ENCODE data around the gene TGM1. TPM values are rescaled to one million over a fixed set of nuclear protein-coding genes. Genes with fewer than 3 reads are reported as not detected.

The TGM1 gene
- total RNA-seq, 1 experiment from 2014 or later = 3.2 TPM

DNA sequence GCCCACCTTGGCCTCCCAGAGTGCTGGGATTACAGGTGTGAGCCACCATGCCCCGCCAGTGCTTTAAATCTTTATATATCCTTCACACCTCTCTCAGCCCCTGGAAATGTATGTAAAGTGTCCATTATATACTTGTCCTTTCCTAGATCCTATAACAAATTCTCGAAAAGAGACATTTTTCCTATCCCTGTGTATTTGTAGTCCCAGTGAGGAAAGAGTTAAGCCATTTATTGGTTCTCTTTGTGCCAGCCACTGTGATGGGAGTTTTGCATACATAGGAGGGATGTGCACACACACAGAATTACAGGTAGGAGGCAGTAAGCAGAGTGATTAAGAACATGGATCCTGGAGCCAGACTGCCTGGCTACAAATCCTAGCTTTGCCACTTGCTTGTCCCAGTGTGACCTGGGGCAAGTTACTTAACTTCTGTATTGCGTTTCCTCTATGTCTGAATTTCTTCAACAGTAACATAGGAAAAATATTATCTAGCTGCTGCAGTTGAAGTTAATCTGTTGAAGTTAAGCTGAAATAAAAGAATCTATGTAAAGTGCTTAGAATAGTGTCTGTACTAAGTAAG, 10.5 kb upstream of the TGM1 start:
- Histone ChIP-seq H3K79me2 (ENCODE audit: low read length) (no peaks in the 10 kb centered on the region), H4K20me1 (ENCODE audit: low read length) (no peaks in the 10 kb centered on the region), H3K36me3 (ENCODE audit: low read depth, low read length) (no peaks in the 10 kb centered on the region), H3K27me3 (ENCODE audit: low read length) (no peaks in the 10 kb centered on the region), H3K9me3 (ENCODE audit: low read length) (no peaks in the 10 kb centered on the region), H3K4me3 (ENCODE audit: low read length) (no peak overlapping the region), H3K4me1 (ENCODE audit: insufficient read depth, low read length) (peaks cover 21% of the 10 kb centered on the region), H3F3A (ENCODE audit: low read length, unreplicated experiment) (no peaks in the 10 kb centered on the region), H3K4me2 (ENCODE audit: low read length) (peak overlapping the region; percentile 29), H3K9ac (ENCODE audit: low read length) (no peak overlapping the region), H3K27ac (ENCODE audit: low read length) (peak overlapping the region; percentile 29; the same call in 1 of the 2 replicates), H3K9me2 (replicated peaks; ENCODE audit: low read length) (no peaks in the 10 kb centered on the region), H2AFZ (ENCODE audit: low read length) (peak overlapping the region; percentile 27; the same call in 1 of the 2 replicates)
- POLR2A ChIA-PET (ENCODE audit: unreplicated experiment) = no interaction called here
- no peak for TF ChIP-seq EZH2 (IDR thresholded peaks at IDR 0.05; ENCODE audit: low read length, unreplicated experiment)
- TF ChIP-seq, protein P1, sequence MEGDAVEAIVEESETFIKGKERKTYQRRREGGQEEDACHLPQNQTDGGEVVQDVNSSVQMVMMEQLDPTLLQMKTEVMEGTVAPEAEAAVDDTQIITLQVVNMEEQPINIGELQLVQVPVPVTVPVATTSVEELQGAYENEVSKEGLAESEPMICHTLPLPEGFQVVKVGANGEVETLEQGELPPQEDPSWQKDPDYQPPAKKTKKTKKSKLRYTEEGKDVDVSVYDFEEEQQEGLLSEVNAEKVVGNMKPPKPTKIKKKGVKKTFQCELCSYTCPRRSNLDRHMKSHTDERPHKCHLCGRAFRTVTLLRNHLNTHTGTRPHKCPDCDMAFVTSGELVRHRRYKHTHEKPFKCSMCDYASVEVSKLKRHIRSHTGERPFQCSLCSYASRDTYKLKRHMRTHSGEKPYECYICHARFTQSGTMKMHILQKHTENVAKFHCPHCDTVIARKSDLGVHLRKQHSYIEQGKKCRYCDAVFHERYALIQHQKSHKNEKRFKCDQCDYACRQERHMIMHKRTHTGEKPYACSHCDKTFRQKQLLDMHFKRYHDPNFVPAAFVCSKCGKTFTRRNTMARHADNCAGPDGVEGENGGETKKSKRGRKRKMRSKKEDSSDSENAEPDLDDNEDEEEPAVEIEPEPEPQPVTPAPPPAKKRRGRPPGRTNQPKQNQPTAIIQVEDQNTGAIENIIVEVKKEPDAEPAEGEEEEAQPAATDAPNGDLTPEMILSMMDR (conservative IDR thresholded peaks at IDR 0.05; ENCODE audit: low read depth, low read length) = peak; percentile 38; the same call in 1 of the 2 replicates
- no peak for TF ChIP-seq EZH2phosphoT487 (IDR thresholded peaks at IDR 0.05; ENCODE audit: borderline replicate concordance, low read length)
- no TSS peak for BruUV-seq (replicated peaks)
- ATAC-seq = no peak
- CTCF ChIA-PET = interaction anchor here (1.0 kb wide), 1 partner anchor 31 kb away, joined by 7 read pairs; the partner anchor contains the start of gene TINF2
- peak; percentile 16 for DNase-seq
- intact Hi-C loops (cut with micrococcal nuclease) = no loop called here

GRCh38 chr14:24272467-24272866, 9.5 kb upstream of the TGM1 start:
- H3F3A ChIP-seq (ENCODE audit: low read length, unreplicated experiment) = no peaks in the 10 kb centered on the region
- no peaks in the 10 kb centered on the region for H4K20me1 ChIP-seq (ENCODE audit: low read length)
- H3K4me3 ChIP-seq (ENCODE audit: low read length) = no peak overlapping the region
- peaks cover 21% of the 10 kb centered on the region for H3K4me1 ChIP-seq (ENCODE audit: insufficient read depth, low read length)
- no peaks in the 10 kb centered on the region for H3K36me3 ChIP-seq (ENCODE audit: low read depth, low read length)
- H3K9me3 ChIP-seq (ENCODE audit: low read length) = no peaks in the 10 kb centered on the region
- intact Hi-C loops (cut with micrococcal nuclease) = no loop called here
- no peak overlapping the region for H3K27ac ChIP-seq (ENCODE audit: low read length)
- DNase-seq (no peak), ATAC-seq (no peak)
- ChIA-PET CTCF (no interaction called here), POLR2A (ENCODE audit: unreplicated experiment) (no interaction called here)
- no peaks in the 10 kb centered on the region for H3K9me2 ChIP-seq (replicated peaks; ENCODE audit: low read length)
- no peak overlapping the region for H3K9ac ChIP-seq (ENCODE audit: low read length)
- no peaks in the 10 kb centered on the region for H3K27me3 ChIP-seq (ENCODE audit: low read length)
- BruUV-seq (replicated peaks) = no TSS peak
- no peaks in the 10 kb centered on the region for H3K79me2 ChIP-seq (ENCODE audit: low read length)
- TF ChIP-seq, protein P1 (conservative IDR thresholded peaks at IDR 0.05; ENCODE audit: low read depth, low read length) = no peak
- TF ChIP-seq EZH2phosphoT487 (IDR thresholded peaks at IDR 0.05; ENCODE audit: borderline replicate concordance, low read length) (no peak), EZH2 (IDR thresholded peaks at IDR 0.05; ENCODE audit: low read length, unreplicated experiment) (no peak)
- no peak overlapping the region for H3K4me2 ChIP-seq (ENCODE audit: low read length)
- no peak overlapping the region for H2AFZ ChIP-seq (ENCODE audit: low read length)

- H3K4me3 ChIP-seq (ENCODE audit: low read length) = peak overlapping the region; percentile 99
- no peaks in the 10 kb centered on the region for H3F3A ChIP-seq (ENCODE audit: low read length, unreplicated experiment)
- no peaks in the 10 kb centered on the region for H3K36me3 ChIP-seq (ENCODE audit: low read depth, low read length)
- TSS peak; percentile 56 for BruUV-seq (replicated peaks)
- H2AFZ ChIP-seq (ENCODE audit: low read length) = peak overlapping the region; percentile 99
- H3K4me1 ChIP-seq (ENCODE audit: insufficient read depth, low read length) = peaks cover 21% of the 10 kb centered on the region
- H3K4me2 ChIP-seq (ENCODE audit: low read length) = peak overlapping the region; percentile 98
- H3K9me2 ChIP-seq (replicated peaks; ENCODE audit: low read length) = no peaks in the 10 kb centered on the region
- no peak for DNase-seq
- intact Hi-C loops (cut with micrococcal nuclease) = loop anchor here (2.0 kb wide), 2 partner anchors 25 to 29 kb away; partner anchors contain the start of gene TINF2
- CTCF ChIA-PET = interaction anchor here (0.6 to 1.5 kb wide), 3 partner anchors 25 to 30 kb away, joined by 3 to 9 read pairs (median 5); partner anchors contain the start of genes DHRS1, NOP9 and TINF2
- no peaks in the 10 kb centered on the region for H3K9me3 ChIP-seq (ENCODE audit: low read length)
- H3K79me2 ChIP-seq (ENCODE audit: low read length) = no peaks in the 10 kb centered on the region
- POLR2A ChIA-PET (ENCODE audit: unreplicated experiment) = interaction anchor here (0.6 to 0.7 kb wide), 3 partner anchors 8 to 30 kb away, joined by 3 to 6 read pairs (median 6); partner anchors contain the start of gene TINF2
- H3K9ac ChIP-seq (ENCODE audit: low read length) = peak overlapping the region; percentile 99; the same call in 1 of the 2 replicates
- no peaks in the 10 kb centered on the region for H3K27me3 ChIP-seq (ENCODE audit: low read length)
- no peak overlapping the region for H3K27ac ChIP-seq (ENCODE audit: low read length)
- TF ChIP-seq, protein P1 (conservative IDR thresholded peaks at IDR 0.05; ENCODE audit: low read depth, low read length) = no peak
- TF ChIP-seq EZH2 (IDR thresholded peaks at IDR 0.05; ENCODE audit: low read length, unreplicated experiment) (no peak), EZH2phosphoT487 (IDR thresholded peaks at IDR 0.05; ENCODE audit: borderline replicate concordance, low read length) (no peak)
- ATAC-seq = no peak
- no peaks in the 10 kb centered on the region for H4K20me1 ChIP-seq (ENCODE audit: low read length)
Measured at GRCh38 chr14:24271834-24272263, 8.9 kb upstream of the TGM1 start.
